OCI-LY1 (cell line): ENCODE data around the gene SPSB4.

Experiments used
- H2AFZ ChIP-seq: fragments of 200-600 bp; sonication (generic), shearing (Covaris generic); 2 replicates; pipeline ENCODE4 v1.6.0; 2014; ENCODE audit warnings: antibody characterized with exemption, mild to moderate bottlenecking, low read length
- H3F3A ChIP-seq: fragments of 200-600 bp; sonication (generic), shearing (Covaris generic); 2 replicates; pipeline ENCODE4 v1.6.0; 2014; ENCODE audit warnings: mild to moderate bottlenecking, antibody characterized with exemption, low read length, moderate library complexity; ENCODE audit not compliant: insufficient read depth
- H3K27ac ChIP-seq: fragments of 200-600 bp; sonication (generic); 2 replicates; pipeline ENCODE4 v1.5.1; 2014; ENCODE audit warnings: low read length, mixed run types, mild to moderate bottlenecking, low read depth; ENCODE audit not compliant: poor library complexity, severe bottlenecking
- H3K27me3 ChIP-seq: fragments of 200-600 bp; sonication (generic); 2 replicates; pipeline ENCODE4 v1.6.0; 2014; ENCODE audit warnings: antibody characterized with exemption, mild to moderate bottlenecking, low read length, moderate library complexity; ENCODE audit not compliant: insufficient read depth
- H3K36me3 ChIP-seq: fragments of 200-600 bp; sonication (generic); 2 replicates; pipeline ENCODE4 v1.6.1; 2014; ENCODE audit warnings: mild to moderate bottlenecking, antibody characterized with exemption, low read length, moderate library complexity, mixed read lengths; ENCODE audit not compliant: insufficient read depth
- H3K4me1 ChIP-seq: fragments of 200-600 bp; sonication (generic); 2 replicates; pipeline ENCODE4 v1.5.1; 2014; ENCODE audit warnings: mild to moderate bottlenecking, low read length, moderate library complexity; ENCODE audit not compliant: insufficient read depth, severe bottlenecking
- H3K4me2 ChIP-seq: fragments of 200-600 bp; sonication (generic), shearing (Covaris generic); 2 replicates; pipeline ENCODE4 v1.6.1; 2014; ENCODE audit warnings: low read length
- H3K4me3 ChIP-seq: fragments of 200-600 bp; sonication (generic); 2 replicates; pipeline ENCODE4 v1.5.1; 2014; ENCODE audit warnings: low read length, low read depth, mild to moderate bottlenecking, mixed read lengths; ENCODE audit not compliant: poor library complexity, severe bottlenecking
- H3K79me2 ChIP-seq: fragments of 200-600 bp; shearing (Covaris generic); 2 replicates; pipeline ENCODE4 v1.6.1; 2016; ENCODE audit warnings: mixed run types, low read length, mixed read lengths; ENCODE audit not compliant: insufficient read depth
- H3K9ac ChIP-seq: fragments of 200-600 bp; sonication (generic), shearing (Covaris generic); 2 replicates; pipeline ENCODE4 v1.6.1; 2014; ENCODE audit warnings: mild to moderate bottlenecking, low read length, mixed read lengths
- H3K9me2 ChIP-seq: fragments of 200-600 bp; sonication (generic), shearing (Covaris generic); 2 replicates; pipeline ENCODE4 v1.6.1; 2014; ENCODE audit warnings: low read depth, mild to moderate bottlenecking, low read length, mixed read lengths
- H3K9me3 ChIP-seq: fragments of 200-600 bp; shearing (Covaris generic); 2 replicates; pipeline ENCODE4 v1.6.1; 2014; ENCODE audit warnings: low read length, mixed read lengths
- H4K20me1 ChIP-seq: fragments of 200-600 bp; sonication (generic), shearing (Covaris generic); 2 replicates; pipeline ENCODE4 v1.6.0; 2016; ENCODE audit warnings: mild to moderate bottlenecking, low read length; ENCODE audit not compliant: insufficient read depth
- EZH2 ChIP-seq: fragments of 200-600 bp; sonication (generic), shearing (Covaris generic); IDR thresholded peaks from 2 replicates; pipeline ENCODE4 v1.8.0; 2017; ENCODE audit warnings: borderline replicate concordance, mixed run types, mild to moderate bottlenecking, antibody characterized with exemption, low read length, moderate library complexity, mixed read lengths
- TF ChIP-seq, protein P1 (sequence below): fragments of 200-600 bp; sonication (generic), shearing (Covaris generic); IDR thresholded peaks from 2 replicates; pipeline ENCODE4 v1.5.1; 2017; ENCODE audit warnings: mild to moderate bottlenecking, antibody characterized with exemption, low read length, moderate library complexity, mixed read lengths

Gene SPSB4

DNA sequence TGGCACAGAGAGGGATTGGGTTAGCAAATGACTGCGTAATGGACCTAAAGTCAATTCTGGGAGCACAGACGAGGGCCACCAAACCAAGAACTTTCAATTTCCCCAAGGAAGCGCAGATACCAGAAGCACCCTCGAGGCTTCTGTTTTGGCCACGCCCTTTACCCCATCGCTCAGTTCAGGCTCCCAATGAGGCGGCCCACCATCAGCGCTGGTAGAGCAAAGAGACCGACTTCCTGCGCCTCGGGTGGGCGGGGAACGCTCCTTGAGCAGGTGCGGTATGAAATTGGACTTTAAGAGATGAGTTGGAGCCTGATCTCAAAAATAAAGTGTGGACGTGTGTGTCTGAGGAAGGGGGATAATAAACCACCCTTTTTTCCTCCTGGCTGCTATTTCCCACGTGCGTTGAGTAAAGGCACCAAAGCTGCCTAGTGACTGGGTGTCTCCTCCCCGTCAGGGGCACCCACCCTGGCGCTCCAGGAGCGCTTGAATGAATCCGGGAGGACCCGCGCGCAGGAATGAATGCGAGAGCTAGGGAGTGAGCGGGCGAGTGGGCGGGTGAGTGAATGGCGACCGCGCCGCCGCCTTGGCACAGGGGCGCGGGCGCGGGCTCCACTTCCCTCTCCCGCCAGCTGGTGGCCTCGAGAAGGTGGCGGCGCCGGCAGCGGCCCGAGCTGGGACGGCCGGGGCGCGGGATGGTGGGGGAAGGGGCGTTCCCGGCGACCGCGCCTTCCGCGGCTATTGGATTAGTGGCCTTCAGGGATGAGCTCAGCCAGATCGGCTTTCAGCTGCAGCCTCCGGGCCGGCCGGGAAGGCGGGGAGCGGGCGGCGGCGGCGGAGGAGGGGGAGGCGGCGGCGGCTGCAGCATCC is at the start of gene SPSB4:
TSS of gene SPSB4 (plus strand) at position 772 of the 867 bp plus-strand sequence. CDS start 14,758 bp downstream, outside the sequence.
- Histone ChIP-seq H2AFZ (no peak within 1 kb of the TSS), H3F3A (no peaks in the 10 kb centered on the region), H4K20me1 (no peaks in the 10 kb centered on the region), H3K9ac (no peak within 1 kb of the TSS), H3K36me3 (no peaks in the 10 kb centered on the region), H3K4me3 (no peak within 1 kb of the TSS), H3K4me2 (no peak within 1 kb of the TSS), H3K79me2 (no peaks in the 10 kb centered on the region), H3K27me3 (no peaks in the 10 kb centered on the region), H3K9me3 (no peaks in the 10 kb centered on the region), H3K4me1 (no peaks in the 10 kb centered on the region), H3K27ac (no peak within 1 kb of the TSS), H3K9me2 (no peaks in the 10 kb centered on the region)
- no peak for TF ChIP-seq EZH2
- TF ChIP-seq, protein P1, sequence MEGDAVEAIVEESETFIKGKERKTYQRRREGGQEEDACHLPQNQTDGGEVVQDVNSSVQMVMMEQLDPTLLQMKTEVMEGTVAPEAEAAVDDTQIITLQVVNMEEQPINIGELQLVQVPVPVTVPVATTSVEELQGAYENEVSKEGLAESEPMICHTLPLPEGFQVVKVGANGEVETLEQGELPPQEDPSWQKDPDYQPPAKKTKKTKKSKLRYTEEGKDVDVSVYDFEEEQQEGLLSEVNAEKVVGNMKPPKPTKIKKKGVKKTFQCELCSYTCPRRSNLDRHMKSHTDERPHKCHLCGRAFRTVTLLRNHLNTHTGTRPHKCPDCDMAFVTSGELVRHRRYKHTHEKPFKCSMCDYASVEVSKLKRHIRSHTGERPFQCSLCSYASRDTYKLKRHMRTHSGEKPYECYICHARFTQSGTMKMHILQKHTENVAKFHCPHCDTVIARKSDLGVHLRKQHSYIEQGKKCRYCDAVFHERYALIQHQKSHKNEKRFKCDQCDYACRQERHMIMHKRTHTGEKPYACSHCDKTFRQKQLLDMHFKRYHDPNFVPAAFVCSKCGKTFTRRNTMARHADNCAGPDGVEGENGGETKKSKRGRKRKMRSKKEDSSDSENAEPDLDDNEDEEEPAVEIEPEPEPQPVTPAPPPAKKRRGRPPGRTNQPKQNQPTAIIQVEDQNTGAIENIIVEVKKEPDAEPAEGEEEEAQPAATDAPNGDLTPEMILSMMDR, result no peak

- TF ChIP-seq EZH2, result no peak
- no peaks in the 10 kb centered on the region for H3K79me2 ChIP-seq
- H4K20me1 ChIP-seq, result no peaks in the 10 kb centered on the region
- no peak overlapping the region for H3K9ac ChIP-seq
- H3F3A ChIP-seq, result no peaks in the 10 kb centered on the region
- no peak overlapping the region for H3K4me3 ChIP-seq
- peaks cover 4% of the 10 kb centered on the region; the same call in 1 of the 2 replicates for H3K9me3 ChIP-seq
- no peaks in the 10 kb centered on the region for H3K4me1 ChIP-seq
- no peak overlapping the region for H3K27ac ChIP-seq
- no peaks in the 10 kb centered on the region for H3K9me2 ChIP-seq
- H3K36me3 ChIP-seq, result no peaks in the 10 kb centered on the region
- H3K4me2 ChIP-seq, result no peak overlapping the region
- no peak overlapping the region for H2AFZ ChIP-seq
- no peaks in the 10 kb centered on the region; the same call in 1 of the 2 replicates for H3K27me3 ChIP-seq
Measured at GRCh38 chr3:141006344-141006743, 44.8 kb upstream of the SPSB4 start.

DNA sequence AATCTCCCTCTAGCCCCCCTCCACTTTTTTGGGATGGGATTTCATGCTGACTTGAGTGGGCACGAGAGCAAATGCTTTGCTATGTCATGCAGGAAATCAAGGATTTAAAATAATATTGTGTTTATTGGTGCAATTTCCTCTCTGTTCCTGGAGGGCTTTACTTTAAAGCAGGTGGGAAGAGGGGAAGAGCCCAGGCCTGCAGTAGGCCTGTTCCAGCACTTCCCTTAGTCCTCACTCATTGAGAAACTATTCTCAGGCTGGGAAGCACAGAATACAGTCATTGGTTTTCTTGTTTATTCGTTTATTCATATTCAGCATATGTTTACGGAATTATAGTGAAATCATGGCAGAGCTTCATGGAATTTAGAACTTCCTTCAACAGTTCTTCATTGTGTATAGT is 41.7 kb upstream of the SPSB4 start:
- no peak overlapping the region for H3K27ac ChIP-seq
- no peaks in the 10 kb centered on the region for H3F3A ChIP-seq
- no peak for TF ChIP-seq EZH2
- TF ChIP-seq, protein P1, result no peak
- H3K9ac ChIP-seq, result no peak overlapping the region
- no peak overlapping the region for H3K4me2 ChIP-seq
- no peaks in the 10 kb centered on the region for H3K4me1 ChIP-seq
- H3K27me3 ChIP-seq, result no peaks in the 10 kb centered on the region; the same call in 1 of the 2 replicates
- H4K20me1 ChIP-seq, result no peaks in the 10 kb centered on the region
- no peaks in the 10 kb centered on the region for H3K79me2 ChIP-seq
- no peaks in the 10 kb centered on the region for H3K9me2 ChIP-seq
- H3K9me3 ChIP-seq, result peaks cover 4% of the 10 kb centered on the region; the same call in 1 of the 2 replicates
- no peak overlapping the region for H2AFZ ChIP-seq
- no peaks in the 10 kb centered on the region for H3K36me3 ChIP-seq
- H3K4me3 ChIP-seq, result no peak overlapping the region
